Trophoblast cell (in vitro differentiated cells and primary cell): Measurements from ENCODE around the gene PITX2.

Experiments
- DNase-seq, 2 donors: peaks; one replicate each; pipeline ENCODE4 v3.0.0-alpha.2; 2016
- H2AFZ ChIP-seq: 2 replicates; pipeline ENCODE4 v1.6.1; 2013; ENCODE audit warnings: low read length, moderate library complexity, mild to moderate bottlenecking; ENCODE audit not compliant: insufficient read depth, poor library complexity
- H2AK5ac ChIP-seq: 2 replicates; pipeline ENCODE4 v1.6.1; 2013; ENCODE audit warnings: mild to moderate bottlenecking, low read length
- H2BK120ac ChIP-seq: 2 replicates; pipeline ENCODE4 v1.6.1; 2013; ENCODE audit warnings: low read length, mild to moderate bottlenecking, moderate library complexity; ENCODE audit not compliant: insufficient read depth, poor library complexity
- H2BK12ac ChIP-seq: 2 replicates; pipeline ENCODE4 v1.6.1; 2013; ENCODE audit warnings: mild to moderate bottlenecking, low read length, moderate library complexity
- H2BK5ac ChIP-seq: 2 replicates; pipeline ENCODE4 v1.6.1; 2013; ENCODE audit warnings: low read length, low read depth, moderate library complexity, mild to moderate bottlenecking; ENCODE audit not compliant: poor library complexity
- H3K14ac ChIP-seq: 2 replicates; pipeline ENCODE4 v1.6.1; 2013; ENCODE audit warnings: mild to moderate bottlenecking, low read length
- H3K18ac ChIP-seq: 2 replicates; pipeline ENCODE4 v1.6.1; 2013; ENCODE audit warnings: mild to moderate bottlenecking, low read length
- H3K23ac ChIP-seq: 2 replicates; pipeline ENCODE4 v1.6.1; 2013; ENCODE audit warnings: low read length
- H3K27ac ChIP-seq: 2 replicates; pipeline ENCODE4 v1.5.1; 2013; ENCODE audit warnings: low read depth, mild to moderate bottlenecking, inconsistent platforms, low read length, moderate library complexity
- H3K27me3 ChIP-seq: 2 replicates; pipeline ENCODE4 v1.6.1; 2013; ENCODE audit warnings: inconsistent platforms, mild to moderate bottlenecking, low read length, moderate library complexity; ENCODE audit not compliant: insufficient read depth
- H3K36me3 ChIP-seq, 2 experiments: 1 replicate in 1 of 2; 2 replicates in 1 of 2; pipeline ENCODE4 v1.6.1; 2013; ENCODE audit warnings: low read length in 2 of 2, mild to moderate bottlenecking in 2 of 2, moderate library complexity in 1 of 2; ENCODE audit not compliant: insufficient read depth in 2 of 2, control insufficient read depth in 1 of 2
- H3K4ac ChIP-seq: 2 replicates; pipeline ENCODE4 v1.6.1; 2013; ENCODE audit warnings: low read depth, mild to moderate bottlenecking, low read length, moderate library complexity
- H3K4me1 ChIP-seq, 2 experiments: 1 replicate in 1 of 2; 2 replicates in 1 of 2; pipeline ENCODE4 v1.6.1; 2013; ENCODE audit warnings: low read length in 2 of 2, mild to moderate bottlenecking in 2 of 2, moderate library complexity in 1 of 2; ENCODE audit not compliant: insufficient read depth in 2 of 2, control insufficient read depth in 1 of 2
- H3K4me2 ChIP-seq: 2 replicates; pipeline ENCODE4 v1.6.1; 2013; ENCODE audit warnings: inconsistent platforms, mild to moderate bottlenecking, low read length, moderate library complexity
- H3K4me3 ChIP-seq: 2 replicates; pipeline ENCODE4 v1.5.1; 2013; ENCODE audit warnings: mild to moderate bottlenecking, low read depth, low read length, inconsistent platforms
- H3K79me1 ChIP-seq: one replicate; pipeline ENCODE4 v1.6.1; 2013; ENCODE audit warnings: low read length
- H3K79me2 ChIP-seq: 2 replicates; pipeline ENCODE4 v1.6.1; 2013; ENCODE audit warnings: low read length, mild to moderate bottlenecking; ENCODE audit not compliant: control insufficient read depth, insufficient read depth, poor library complexity
- H3K9ac ChIP-seq: 2 replicates; pipeline ENCODE4 v1.6.1; 2013; ENCODE audit warnings: mild to moderate bottlenecking, low read length
- H3K9me3 ChIP-seq: 2 replicates; pipeline ENCODE4 v1.6.1; 2013; ENCODE audit warnings: low read depth, mild to moderate bottlenecking, control low read depth, inconsistent platforms, low read length; ENCODE audit not compliant: insufficient read depth
- H4K12ac ChIP-seq: 2 replicates; pipeline ENCODE4 v1.6.1; 2013; ENCODE audit warnings: low read depth, mild to moderate bottlenecking, low read length, moderate library complexity
- H4K8ac ChIP-seq: 2 replicates; pipeline ENCODE4 v1.6.1; 2013; ENCODE audit warnings: low read depth, mild to moderate bottlenecking, low read length, moderate library complexity
- H4K91ac ChIP-seq: one replicate; pipeline ENCODE4 v1.6.1; 2013; ENCODE audit warnings: low read depth, mild to moderate bottlenecking, low read length, moderate library complexity
- WGBS: extraction: QIAGEN DNeasy Blood & Tissue Kit; methylation state at CpG from one replicate; pipeline ENCODE4 v1.1.7; 2013; ENCODE audit warnings: missing lambda C conversion rate; ENCODE audit not compliant: insufficient read length, insufficient coverage; ENCODE audit errors: extremely low coverage; 5-methylcytosine and 5-hydroxymethylcytosine counted together

Gene PITX2

GRCh38 chr4:110626532-110627153 is 3.8 kb upstream of the PITX2 start:
- Histone ChIP-seq H3K4me1 (peaks cover 12% of the 10 kb centered on the region in 2 experiments), H2BK12ac (no peak overlapping the region), H3K36me3 (no peaks in the 10 kb centered on the region), H3K9me3 (no peaks in the 10 kb centered on the region), H2AK5ac (no peak overlapping the region), H3K9ac (no peak overlapping the region), H4K8ac (no peak overlapping the region), H3K27me3 (peaks cover 73% of the 10 kb centered on the region), H4K91ac (no peak overlapping the region), H3K4ac (no peak overlapping the region), H3K79me1 (no peaks in the 10 kb centered on the region), H3K14ac (no peak overlapping the region), H3K4me2 (no peak overlapping the region), H3K18ac (no peak overlapping the region), H2AFZ (no peak overlapping the region), H3K4me3 (no peak overlapping the region), H2BK5ac (no peak overlapping the region), H4K12ac (no peak overlapping the region), H3K79me2 (no peaks in the 10 kb centered on the region), H3K27ac (no peak overlapping the region), H2BK120ac (no peak overlapping the region), H3K23ac (no peak overlapping the region)
- DNase-seq = no peak
- no CpG with 5 or more reads among the region's 13 CpGs for WGBS

DNA sequence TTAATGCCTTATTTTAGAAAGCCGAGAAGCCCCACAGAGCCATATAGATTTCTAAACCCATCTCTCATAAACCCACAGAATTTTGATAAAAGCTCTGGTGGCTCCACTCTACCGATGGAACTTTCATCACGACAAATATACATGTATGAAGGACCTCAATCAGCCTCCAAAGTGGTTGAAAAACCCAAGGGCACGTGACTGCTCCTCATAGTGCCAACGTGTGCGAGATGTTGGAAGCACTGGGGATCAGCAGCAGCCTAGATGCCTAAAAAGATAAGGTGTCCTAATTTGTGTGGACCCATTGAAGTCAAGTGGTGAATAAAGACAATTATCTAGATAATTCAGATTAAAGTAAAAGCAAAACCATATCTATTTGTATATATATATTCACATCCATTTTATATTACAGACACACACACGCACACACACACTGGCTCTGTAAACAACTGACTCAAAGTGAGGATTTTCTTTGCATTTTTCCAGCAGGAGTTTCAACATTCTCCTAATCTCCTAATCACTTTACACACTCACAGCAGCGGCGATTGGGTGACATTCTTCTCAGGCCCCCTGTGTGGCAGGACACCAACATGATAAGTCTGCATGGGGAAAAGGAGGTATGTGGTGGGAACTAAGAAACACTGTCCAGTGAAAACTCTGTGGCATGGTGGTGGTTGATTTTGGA is 2.8 kb upstream of the PITX2 start:
- H3K4me3 ChIP-seq = no peak overlapping the region
- H3K18ac ChIP-seq = no peak overlapping the region
- no peak overlapping the region for H4K12ac ChIP-seq
- no peak overlapping the region for H2BK120ac ChIP-seq
- H3K23ac ChIP-seq = no peak overlapping the region
- H3K4me2 ChIP-seq = no peak overlapping the region
- H2BK5ac ChIP-seq = no peak overlapping the region
- H3K4ac ChIP-seq = no peak overlapping the region
- no peak overlapping the region for H3K9ac ChIP-seq
- H3K27me3 ChIP-seq = peaks cover 77% of the 10 kb centered on the region
- no CpG with 5 or more reads among the region's 9 CpGs for WGBS
- no peak overlapping the region for H4K91ac ChIP-seq
- H3K36me3 ChIP-seq = no peaks in the 10 kb centered on the region
- no peaks in the 10 kb centered on the region for H3K79me1 ChIP-seq
- H2BK12ac ChIP-seq = no peak overlapping the region
- H4K8ac ChIP-seq = no peak overlapping the region
- H3K27ac ChIP-seq = no peak overlapping the region
- H3K9me3 ChIP-seq = peaks cover 2% of the 10 kb centered on the region
- no peak overlapping the region for H3K14ac ChIP-seq
- H3K79me2 ChIP-seq = no peaks in the 10 kb centered on the region
- H2AFZ ChIP-seq = no peak overlapping the region
- DNase-seq = no peak
- H3K4me1 ChIP-seq = peaks cover 13 to 15% of the 10 kb centered on the region in 2 experiments
- no peak overlapping the region for H2AK5ac ChIP-seq

DNA sequence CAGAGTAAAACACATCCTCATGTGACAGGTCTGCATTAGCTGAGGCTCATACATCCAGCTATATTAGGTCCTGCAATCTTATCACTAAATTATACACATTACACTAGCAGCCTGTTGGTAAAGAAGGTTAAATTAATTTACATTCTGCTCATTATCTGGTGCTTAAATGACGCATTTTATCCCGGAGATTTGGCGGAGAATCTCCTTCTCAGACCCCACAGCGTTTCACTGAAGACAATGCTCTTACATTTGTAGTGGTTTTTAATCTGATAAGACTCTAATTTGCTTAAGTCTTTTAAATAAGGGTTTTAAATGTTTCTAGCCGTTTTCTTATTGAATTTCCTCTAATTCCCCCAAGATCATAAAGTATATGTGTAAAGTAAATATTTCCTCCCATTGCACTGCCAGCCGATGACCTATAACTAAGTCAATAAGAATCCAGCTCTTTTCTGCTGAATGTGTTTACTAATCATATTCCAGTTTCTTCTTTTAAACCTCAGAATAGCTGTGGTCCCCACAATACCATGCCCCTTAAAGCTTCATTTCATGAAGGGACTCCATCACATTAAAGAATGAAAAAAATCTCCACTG is 2.1 kb upstream of the PITX2 start:
- no peaks in the 10 kb centered on the region for H3K79me2 ChIP-seq
- H2BK12ac ChIP-seq = no peak overlapping the region
- H3K27ac ChIP-seq = no peak overlapping the region
- H3K4ac ChIP-seq = no peak overlapping the region
- H3K4me2 ChIP-seq = no peak overlapping the region
- no peak overlapping the region for H4K8ac ChIP-seq
- H4K12ac ChIP-seq = no peak overlapping the region
- H3K18ac ChIP-seq = no peak overlapping the region
- peaks cover 73% of the 10 kb centered on the region for H3K27me3 ChIP-seq
- no peak overlapping the region for H2AK5ac ChIP-seq
- no peak overlapping the region for H2AFZ ChIP-seq
- no peak overlapping the region for H3K14ac ChIP-seq
- WGBS = no CpG with 5 or more reads among the region's 6 CpGs
- H3K79me1 ChIP-seq = no peaks in the 10 kb centered on the region
- no peak overlapping the region for H3K23ac ChIP-seq
- H3K9ac ChIP-seq = no peak overlapping the region
- no peak overlapping the region for H3K4me3 ChIP-seq
- H3K4me1 ChIP-seq = peaks cover 11 to 15% of the 10 kb centered on the region in 2 experiments
- no peak overlapping the region for H4K91ac ChIP-seq
- no peaks in the 10 kb centered on the region for H3K36me3 ChIP-seq
- no peak overlapping the region for H2BK120ac ChIP-seq
- DNase-seq = no peak
- no peak overlapping the region for H2BK5ac ChIP-seq
- peaks cover 2% of the 10 kb centered on the region for H3K9me3 ChIP-seq

DNA sequence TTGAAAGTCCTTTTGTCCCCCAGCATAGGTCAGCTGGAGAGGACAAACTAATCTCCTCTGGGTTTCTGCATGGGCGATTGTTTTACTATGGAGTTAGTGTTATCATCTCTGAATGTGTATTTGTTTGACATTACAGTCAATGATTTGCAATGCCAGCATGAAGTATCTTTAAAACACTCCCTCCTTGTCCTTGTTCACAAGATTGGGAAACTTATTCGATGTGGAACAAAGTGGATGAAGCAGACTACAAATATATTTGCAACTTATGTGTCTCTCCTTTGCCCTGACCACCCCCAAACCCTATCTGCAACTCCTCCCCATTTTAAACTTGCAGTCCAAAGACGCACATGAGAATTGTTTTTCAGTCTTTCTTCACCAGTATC is 1.5 kb upstream of the PITX2 start:
- no peak overlapping the region for H4K12ac ChIP-seq
- no peak overlapping the region for H2AFZ ChIP-seq
- peaks cover 2% of the 10 kb centered on the region for H3K9me3 ChIP-seq
- H3K4ac ChIP-seq = no peak overlapping the region
- no peak overlapping the region for H2AK5ac ChIP-seq
- no peak overlapping the region for H4K91ac ChIP-seq
- H3K36me3 ChIP-seq = no peaks in the 10 kb centered on the region
- no CpG with 5 or more reads among the region's 3 CpGs for WGBS
- no peak for DNase-seq
- H3K18ac ChIP-seq = no peak overlapping the region
- no peak overlapping the region for H3K27ac ChIP-seq
- H2BK12ac ChIP-seq = no peak overlapping the region
- no peak overlapping the region for H3K4me2 ChIP-seq
- no peak overlapping the region for H3K14ac ChIP-seq
- no peak overlapping the region for H3K4me3 ChIP-seq
- no peak overlapping the region for H3K23ac ChIP-seq
- no peak overlapping the region for H2BK120ac ChIP-seq
- peaks cover 11 to 15% of the 10 kb centered on the region in 2 experiments for H3K4me1 ChIP-seq
- H3K79me2 ChIP-seq = no peaks in the 10 kb centered on the region
- no peak overlapping the region for H4K8ac ChIP-seq
- no peak overlapping the region for H2BK5ac ChIP-seq
- H3K9ac ChIP-seq = no peak overlapping the region
- peaks cover 73% of the 10 kb centered on the region for H3K27me3 ChIP-seq
- no peaks in the 10 kb centered on the region for H3K79me1 ChIP-seq
